ENCODE data around the gene AGMO.

AGMO gene

DNA sequence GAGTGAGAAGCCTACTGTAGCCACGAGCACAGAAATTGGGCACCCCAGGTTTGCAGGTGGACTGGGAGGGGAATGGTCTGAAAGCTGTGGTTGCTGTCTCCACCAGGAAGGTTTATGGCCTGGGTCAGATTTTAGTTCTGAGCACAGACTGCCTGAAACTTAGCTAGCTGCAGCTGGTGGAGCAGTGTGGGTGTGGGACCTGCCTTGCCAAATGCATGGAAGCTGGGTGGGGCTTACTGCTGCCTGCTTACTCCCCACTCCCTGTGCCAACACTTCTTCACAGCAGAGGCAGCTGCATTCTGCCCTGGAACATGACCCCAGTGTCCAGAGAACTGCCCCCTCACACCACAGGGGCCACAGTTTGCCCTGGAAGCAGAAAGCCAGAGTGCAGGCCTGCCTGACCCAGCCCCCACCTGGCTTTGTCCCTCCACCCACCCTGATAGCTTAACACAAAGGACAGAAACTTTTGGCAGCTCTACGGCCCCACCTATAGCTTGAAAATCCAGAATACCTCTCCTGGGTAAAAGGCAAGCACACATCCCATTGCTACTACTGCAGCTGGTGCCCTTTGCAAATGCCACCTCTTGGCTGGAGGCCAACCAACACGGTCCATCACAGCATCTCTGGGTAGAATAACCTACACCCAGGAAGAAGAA, 281.6 kb downstream of the AGMO start:
- TF ChIP-seq, protein P1, sequence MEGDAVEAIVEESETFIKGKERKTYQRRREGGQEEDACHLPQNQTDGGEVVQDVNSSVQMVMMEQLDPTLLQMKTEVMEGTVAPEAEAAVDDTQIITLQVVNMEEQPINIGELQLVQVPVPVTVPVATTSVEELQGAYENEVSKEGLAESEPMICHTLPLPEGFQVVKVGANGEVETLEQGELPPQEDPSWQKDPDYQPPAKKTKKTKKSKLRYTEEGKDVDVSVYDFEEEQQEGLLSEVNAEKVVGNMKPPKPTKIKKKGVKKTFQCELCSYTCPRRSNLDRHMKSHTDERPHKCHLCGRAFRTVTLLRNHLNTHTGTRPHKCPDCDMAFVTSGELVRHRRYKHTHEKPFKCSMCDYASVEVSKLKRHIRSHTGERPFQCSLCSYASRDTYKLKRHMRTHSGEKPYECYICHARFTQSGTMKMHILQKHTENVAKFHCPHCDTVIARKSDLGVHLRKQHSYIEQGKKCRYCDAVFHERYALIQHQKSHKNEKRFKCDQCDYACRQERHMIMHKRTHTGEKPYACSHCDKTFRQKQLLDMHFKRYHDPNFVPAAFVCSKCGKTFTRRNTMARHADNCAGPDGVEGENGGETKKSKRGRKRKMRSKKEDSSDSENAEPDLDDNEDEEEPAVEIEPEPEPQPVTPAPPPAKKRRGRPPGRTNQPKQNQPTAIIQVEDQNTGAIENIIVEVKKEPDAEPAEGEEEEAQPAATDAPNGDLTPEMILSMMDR (IDR thresholded peaks at IDR 0.05), result no peak

DNA sequence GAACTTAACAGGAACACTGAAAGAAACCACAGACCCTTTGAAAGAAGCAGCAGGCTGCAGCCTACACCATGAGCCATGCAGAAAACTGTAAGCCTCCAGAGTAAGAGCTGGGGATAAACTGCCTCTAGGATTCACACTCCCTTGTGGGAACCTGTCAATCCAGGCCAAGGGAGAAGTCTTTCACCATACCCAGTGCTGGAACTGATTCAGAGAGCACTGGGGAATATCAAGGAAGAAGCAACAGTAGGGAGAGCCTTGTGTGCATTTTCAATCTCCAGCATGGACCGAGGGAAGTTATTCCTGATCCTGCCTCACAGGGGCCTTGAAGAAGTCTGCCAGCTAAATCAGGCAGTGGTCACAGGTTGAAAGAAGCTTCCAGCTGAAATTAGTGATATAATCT, 282.2 kb downstream of the AGMO start:
- TF ChIP-seq, protein P1 (IDR thresholded peaks at IDR 0.05), result no peak

DNA sequence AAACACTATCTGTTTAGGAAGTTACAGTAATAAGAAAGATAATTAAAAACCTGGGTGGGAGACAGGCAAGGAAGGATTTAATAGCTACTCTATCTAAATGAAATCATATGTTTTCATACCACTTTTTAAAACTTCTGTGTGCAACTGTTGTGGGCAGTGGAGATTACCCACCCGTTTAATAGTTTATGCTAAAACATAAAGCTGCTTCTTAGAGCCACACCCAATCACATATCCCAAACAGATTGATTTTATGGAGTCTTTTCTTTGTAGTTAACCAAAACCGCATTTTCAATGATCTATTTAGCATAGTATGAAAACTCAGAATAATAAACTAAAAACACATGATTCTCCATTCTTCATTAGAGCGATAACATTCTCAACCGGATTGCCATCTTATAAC, 304.1 kb downstream of the AGMO start:
- TF ChIP-seq, protein P1 (IDR thresholded peaks at IDR 0.05), result no peak

DNA sequence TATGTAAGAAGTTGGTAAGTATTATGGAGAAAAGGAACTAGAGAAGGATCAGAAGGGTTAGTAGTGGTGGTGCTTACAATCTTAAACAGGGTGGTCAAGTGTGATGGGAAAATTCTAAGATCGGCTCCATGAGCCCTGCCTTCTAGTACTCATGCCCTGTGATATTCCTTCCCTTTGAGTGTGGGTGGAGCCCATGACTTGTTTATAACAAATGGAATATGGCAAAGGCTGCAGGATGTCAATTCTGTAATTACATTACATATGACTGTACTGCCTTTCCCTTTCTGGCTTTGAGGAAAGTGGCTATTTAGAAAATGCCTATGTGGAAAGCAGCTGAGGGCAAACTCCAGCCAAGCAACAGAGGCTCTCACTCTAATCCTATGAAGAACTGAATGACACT, 309.6 kb downstream of the AGMO start:
- TF ChIP-seq, protein P1 (IDR thresholded peaks at IDR 0.05), result no peak

DNA sequence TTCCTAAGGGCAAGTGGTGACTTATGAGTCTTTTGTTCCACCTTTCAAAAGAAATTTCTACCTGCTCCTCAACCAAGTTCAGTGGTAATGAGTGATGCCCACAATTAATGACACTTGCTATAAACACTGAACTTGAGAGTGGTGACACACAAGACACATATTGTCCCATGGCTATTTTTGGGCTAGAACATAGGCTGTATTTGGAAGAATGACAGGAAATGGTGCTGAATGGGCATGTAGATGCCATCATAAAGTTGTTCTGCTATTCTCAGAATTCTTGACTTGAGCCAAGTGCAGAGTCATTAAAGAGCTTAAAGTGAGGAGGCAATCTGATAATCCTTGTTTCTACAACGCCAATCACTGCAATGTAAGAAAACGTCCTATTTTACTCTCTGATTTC, 313.3 kb downstream of the AGMO start:
- TF ChIP-seq, protein P1 (IDR thresholded peaks at IDR 0.05), result no peak

DNA sequence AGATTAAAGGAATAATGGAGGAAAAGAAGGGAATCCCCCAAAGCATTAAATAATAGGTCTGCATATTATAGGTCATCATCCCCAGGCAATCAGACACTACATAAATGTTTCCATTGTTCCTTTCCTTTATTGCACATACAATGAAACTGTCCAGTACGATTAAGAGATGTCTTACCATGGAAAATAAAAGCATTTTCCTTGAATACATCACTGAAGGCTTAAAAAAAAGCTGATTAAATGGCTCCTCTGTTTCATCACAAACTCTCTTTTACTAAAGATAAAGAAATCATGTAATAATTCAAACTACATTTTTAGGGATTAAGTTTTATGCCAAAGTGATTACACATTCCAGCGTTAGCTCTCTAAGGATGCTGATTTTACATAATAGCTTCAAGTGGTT, 316.0 kb downstream of the AGMO start:
- TF ChIP-seq, protein P1 (IDR thresholded peaks at IDR 0.05), result no peak

DNA sequence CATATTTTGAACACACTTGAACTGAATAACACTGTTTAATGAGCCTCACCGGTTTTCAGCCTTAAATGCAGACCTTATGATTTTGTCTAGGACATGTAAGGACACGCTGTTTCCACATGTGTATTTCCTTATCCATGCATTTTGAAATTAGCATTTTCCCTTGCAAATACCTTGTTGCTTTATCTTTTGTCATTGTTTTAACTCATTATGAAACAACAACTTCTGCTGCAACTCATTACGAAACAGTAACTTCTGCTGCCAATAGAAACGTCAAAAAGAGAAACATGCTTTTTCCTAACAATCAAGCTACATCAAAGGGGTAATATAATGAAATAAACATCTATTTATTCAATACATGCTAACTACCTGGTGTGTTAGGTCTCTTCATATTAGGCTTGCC, 322.0 kb downstream of the AGMO start:
- TF ChIP-seq, protein P1 (IDR thresholded peaks at IDR 0.05), result no peak

DNA sequence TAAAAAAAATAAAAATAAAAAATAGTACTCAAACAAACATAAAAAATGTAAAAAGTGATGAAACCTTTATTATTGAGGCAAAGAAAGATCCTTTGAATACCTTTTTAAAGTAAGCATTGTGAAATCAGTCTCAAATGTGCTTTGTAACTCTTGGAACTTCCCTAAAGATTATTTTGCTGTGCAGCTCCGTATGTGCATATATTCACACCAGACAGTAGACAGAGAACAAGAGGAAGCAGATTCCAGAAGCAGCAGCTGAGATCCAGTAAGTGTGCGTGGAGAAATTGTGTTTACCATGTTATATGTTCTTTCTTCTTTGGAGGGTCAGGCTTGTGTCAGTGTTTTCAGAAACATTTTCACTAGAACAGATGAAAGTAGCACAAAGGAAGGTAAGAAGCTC, 324.9 kb downstream of the AGMO start:
- TF ChIP-seq, protein P1 (IDR thresholded peaks at IDR 0.05), result no peak
